ENCODE data around the gene MYRF. TPM values are rescaled to one million over a fixed set of nuclear protein-coding genes. Genes with fewer than 3 reads are reported as not detected.

Gene MYRF
- total RNA-seq, 2 donors from 2014 or later: 0.93 to 1.6 TPM

DNA sequence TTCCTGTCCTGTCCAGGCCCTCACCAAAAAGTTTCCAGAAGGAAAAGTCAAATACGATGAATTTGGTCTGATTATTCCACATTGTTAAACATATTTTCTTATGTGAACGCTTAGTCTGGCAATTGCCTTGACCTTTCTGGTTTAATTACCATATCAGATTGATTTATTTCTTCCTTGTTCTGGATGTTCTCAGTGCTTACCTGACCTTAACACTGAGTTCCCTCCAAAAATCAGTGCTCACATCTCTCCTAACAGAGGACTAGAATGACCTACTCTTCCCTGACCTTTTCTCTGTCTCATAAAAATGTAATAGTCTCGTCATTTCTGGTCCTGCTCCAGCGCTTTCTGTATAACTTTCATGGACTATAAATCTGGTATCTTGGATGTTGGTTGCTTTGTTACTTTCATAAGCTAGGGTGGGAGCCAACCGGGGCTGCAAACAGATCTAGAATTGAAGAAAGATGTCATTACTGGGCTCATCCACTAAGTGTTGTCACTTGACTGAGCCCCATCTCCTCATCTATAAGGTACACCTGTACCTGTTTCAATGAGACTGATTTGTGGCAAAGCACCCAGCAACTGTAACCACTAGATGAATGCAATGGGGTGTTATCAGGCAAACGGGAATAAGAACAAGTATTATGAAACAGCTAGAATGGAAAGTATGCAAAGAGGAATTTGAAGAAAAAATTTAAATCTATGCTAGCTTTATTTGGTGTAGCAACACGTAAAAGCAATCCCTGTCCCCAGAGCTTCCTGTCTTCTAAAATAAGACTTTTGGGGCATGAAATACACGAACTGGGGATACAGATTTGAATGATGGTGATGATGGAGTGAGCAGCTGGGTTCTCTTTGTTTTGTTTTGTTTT, 78.0 kb downstream of the MYRF start:
- no peak overlapping the region for H3K27ac Mint-ChIP-seq

DNA sequence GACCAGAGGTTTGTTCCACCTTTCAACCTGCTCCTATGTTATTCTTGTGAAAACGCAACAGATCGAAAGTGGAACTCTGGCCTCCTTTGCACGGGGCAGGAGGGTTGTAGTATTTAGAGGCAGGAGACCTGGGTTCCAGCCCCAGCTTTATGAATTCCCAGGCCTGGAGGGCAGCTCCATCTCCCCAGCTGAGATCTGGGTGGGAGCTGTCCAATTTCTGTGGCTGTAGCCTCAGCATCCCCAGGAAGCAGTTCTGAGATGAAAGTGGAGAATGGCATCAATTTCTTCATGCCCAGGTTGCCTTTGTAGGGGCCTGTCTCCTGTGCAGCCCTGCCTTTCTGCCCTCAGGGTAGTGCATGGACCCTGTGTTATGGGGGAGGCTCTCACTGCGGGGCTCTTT, 79.8 kb downstream of the MYRF start:
- peaks cover 0 to 7% of the 10 kb centered on the region in 2 donors for H3K9me3 Mint-ChIP-seq
- ATAC-seq: no peak
- no peak overlapping the region for H3K27ac Mint-ChIP-seq
- H3K36me3 Mint-ChIP-seq: peaks cover 9 to 10% of the 10 kb centered on the region in 2 donors
- DNase-seq (ENCODE audit: low spot score in 2 of 2): no peak

More for the DNA sequence above, 78.0 kb downstream of the MYRF start:
- ATAC-seq: no peak
- H3K36me3 Mint-ChIP-seq: peaks cover 9 to 10% of the 10 kb centered on the region in 2 donors
- DNase-seq (ENCODE audit: low spot score in 2 of 2): no peak
- H3K9me3 Mint-ChIP-seq: peaks cover 0 to 7% of the 10 kb centered on the region in 2 donors

DNA sequence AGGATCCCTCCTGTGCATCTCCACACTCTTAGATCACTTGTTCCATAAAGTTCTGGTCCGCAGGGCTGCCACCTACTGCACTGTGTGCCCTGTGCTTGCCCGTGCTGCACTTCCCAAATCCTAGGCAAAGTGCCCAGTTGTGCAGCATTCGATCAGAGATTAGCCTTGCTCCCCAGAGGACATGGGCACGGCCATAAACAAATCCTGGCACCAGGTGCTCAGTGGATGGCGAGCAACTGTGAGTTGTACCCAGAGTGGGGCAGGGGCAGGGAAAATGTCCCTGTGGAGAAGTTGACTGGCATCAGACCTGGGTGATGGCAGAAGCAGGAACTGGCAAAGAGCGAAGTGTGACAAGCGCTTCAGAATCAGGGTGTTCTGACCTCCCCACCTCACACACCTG, 80.3 kb downstream of the MYRF start:
- DNase-seq (ENCODE audit: low spot score in 2 of 2) (no peak), ATAC-seq (no peak)
- Mint-ChIP-seq H3K36me3 (peaks cover 9 to 10% of the 10 kb centered on the region in 2 donors), H3K27ac (no peak overlapping the region), H3K9me3 (peaks cover 0 to 7% of the 10 kb centered on the region in 2 donors)

DNA sequence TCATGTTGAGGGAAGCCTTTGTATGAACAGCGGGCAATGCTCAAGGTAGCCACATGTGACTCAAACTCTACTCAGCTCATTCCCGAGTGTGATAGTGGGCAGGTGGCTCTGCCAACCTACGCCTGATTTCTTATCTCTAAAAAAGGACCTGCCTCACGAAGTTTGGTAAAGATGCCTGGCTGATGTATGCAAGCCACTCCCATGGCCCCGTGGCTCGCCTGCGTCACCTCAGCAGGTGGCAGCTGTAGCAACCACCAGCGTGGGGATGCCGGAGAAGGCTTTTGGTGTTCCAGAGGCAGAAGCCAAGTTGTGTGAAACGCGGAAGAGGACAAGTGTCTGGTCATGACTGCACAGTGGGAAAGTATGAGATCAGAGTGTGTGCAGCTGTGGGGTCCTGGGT, 81.0 kb downstream of the MYRF start:
- Mint-ChIP-seq H3K9me3 (peaks cover 0 to 7% of the 10 kb centered on the region in 2 donors), H3K27ac (peak overlapping the region; percentile 56 to 91), H3K36me3 (peaks cover 5 to 10% of the 10 kb centered on the region in 2 donors)
- DNase-seq (ENCODE audit: low spot score in 2 of 2) (no peak), ATAC-seq (peak in 1 of 2 donors; percentile 17)

DNA sequence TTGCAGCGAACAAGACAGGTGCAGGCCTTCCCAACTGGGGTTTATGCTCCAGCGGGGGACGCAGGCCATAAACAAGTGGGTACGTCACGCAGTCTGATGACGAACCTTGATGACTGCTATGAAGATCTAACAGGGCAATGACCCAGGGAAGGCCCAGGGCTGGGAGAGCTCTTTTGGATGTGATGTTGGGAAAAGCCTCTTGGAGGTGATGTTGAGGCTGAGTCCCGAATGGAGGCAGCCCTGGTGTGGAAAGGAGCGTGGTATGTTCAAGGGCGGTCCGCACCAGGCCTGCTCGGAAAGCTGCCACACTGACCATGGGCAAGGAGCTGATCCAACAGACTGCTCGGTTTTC, 81.5 kb downstream of the MYRF start:
- Mint-ChIP-seq H3K36me3 (peaks cover 4 to 10% of the 10 kb centered on the region in 2 donors), H3K27ac (peak overlapping the region; percentile 56 to 91), H3K9me3 (peaks cover 0 to 7% of the 10 kb centered on the region in 2 donors)
- ATAC-seq (no peak), DNase-seq (ENCODE audit: low spot score in 2 of 2) (no peak)

DNA sequence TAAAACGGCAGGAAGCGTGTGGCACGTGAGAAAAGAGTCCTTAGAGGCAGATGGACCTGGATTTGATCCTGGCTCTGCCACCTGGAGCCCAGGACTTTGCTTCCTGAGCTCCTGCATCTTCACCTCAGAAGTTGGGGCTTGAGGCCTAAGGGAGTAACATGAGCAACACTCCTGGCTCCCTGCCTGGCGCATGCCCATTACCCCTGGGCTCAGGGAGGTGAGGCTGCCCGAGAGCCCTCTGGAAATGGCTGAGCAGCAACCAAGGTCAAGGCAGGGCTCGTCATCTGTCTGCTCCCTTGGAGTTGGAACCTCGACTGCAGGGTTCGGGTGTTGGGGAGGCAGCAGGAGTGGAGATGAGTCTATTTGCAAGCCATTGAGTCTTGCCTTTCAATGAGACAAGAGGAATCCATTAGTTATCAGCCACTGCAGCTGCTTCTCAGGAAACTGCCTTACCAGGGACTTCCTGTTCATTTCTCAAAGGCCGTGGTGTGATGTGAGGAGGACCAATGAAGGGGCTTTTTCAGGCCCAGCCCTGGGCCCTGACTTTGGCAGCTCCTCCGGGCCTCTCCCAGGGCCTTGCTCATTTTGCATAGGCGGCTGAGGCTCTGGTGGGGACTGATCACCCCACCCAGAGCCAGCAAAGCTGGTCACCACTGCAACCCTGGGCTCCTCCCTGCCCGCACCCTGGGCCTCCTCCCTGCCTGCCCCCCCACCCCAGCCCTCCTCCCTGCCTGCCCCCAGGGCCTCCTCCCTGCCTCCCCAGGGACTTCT, 82.0 kb downstream of the MYRF start:
- Mint-ChIP-seq H3K36me3 (peaks cover 4 to 10% of the 10 kb centered on the region in 2 donors), H3K9me3 (peaks cover 0 to 7% of the 10 kb centered on the region in 2 donors), H3K27ac (peak overlapping the region; percentile 56 to 91)
- ATAC-seq: peak; percentile 94 to 96
- DNase-seq (ENCODE audit: low spot score in 2 of 2): peak; percentile 40 to 66

DNA sequence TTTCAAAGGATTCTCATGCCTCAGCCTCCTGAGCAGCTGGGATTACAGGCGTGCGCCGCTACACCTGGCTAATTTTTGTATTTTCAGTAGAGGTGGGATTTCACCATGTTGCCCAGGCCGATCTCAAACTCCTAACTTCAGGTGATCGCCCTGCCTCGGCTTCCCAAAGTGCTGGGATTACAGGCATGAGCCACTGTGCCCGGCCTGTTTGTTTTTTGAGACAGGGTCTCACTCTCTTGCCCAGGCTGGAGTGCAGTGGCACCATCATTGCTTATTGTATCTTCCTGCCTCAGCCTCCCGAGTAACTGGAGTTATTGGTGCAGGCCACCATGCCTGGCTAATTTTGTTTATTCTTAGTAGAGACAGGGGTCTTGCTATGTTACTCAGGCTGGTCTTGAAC, 83.8 kb downstream of the MYRF start:
- H3K9me3 Mint-ChIP-seq: peaks cover 0 to 7% of the 10 kb centered on the region in 2 donors
- H3K36me3 Mint-ChIP-seq: peaks cover 0 to 14% of the 10 kb centered on the region in 2 donors
- peak overlapping the region in 1 of 2 donors; percentile 68 for H3K27ac Mint-ChIP-seq
- ATAC-seq (no peak), DNase-seq (ENCODE audit: low spot score in 2 of 2) (no peak)

DNA sequence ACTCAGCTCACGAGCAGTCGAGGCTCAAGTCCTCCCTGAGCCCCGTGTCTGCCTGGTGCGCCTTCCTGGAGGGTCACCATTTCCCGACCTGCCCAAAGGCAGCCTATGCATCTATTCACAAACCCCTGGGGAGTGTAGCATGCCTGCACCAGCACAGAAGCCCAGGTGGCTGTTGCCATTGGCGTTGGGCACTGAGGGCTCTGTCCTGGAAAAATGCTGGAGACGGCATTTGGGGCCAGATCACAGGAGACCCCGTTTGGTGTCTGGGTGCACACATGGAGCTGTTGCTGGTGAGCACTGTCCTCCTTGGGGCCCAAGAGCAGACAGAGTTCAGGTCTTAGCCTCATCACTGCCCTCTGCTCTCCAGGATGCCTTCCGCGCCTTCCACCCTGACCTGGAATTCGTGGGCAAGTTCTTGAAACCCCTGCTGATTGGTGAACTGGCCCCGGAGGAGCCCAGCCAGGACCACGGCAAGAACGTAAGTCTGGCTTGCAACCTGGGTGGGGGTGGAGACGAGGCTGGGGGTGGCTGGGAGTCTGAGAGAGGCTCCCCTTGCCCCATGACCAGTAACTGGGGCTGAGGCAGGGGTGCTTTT, 85.1 kb downstream of the MYRF start:
- DNase-seq (ENCODE audit: low spot score in 2 of 2) (no peak), ATAC-seq (no peak)
- H3K36me3 Mint-ChIP-seq: peaks cover 0 to 20% of the 10 kb centered on the region in 2 donors
- H3K9me3 Mint-ChIP-seq: peaks cover 0 to 7% of the 10 kb centered on the region in 2 donors
- H3K27ac Mint-ChIP-seq: no peak overlapping the region

Other genes with a start within 250 kb of the MYRF start
- gene LRRC10B, start 243.9 kb upstream of the MYRF start, total RNA-seq: not detected
- gene SYT7, start 171.6 kb upstream of the MYRF start, total RNA-seq: not detected
- under 1 TPM in 1 of 2 donors, not detected in 1; 0.19 TPM for gene DAGLA, start 72.2 kb upstream of the MYRF start, total RNA-seq
- 100 to 1,000 TPM; 145 to 153 TPM for gene TMEM258, start 40.0 kb downstream of the MYRF start, total RNA-seq
- 100 to 1,000 TPM in 1 of 2 donors, 10 to 100 TPM in 1; 80.5 to 104 TPM for gene FEN1, start 40.3 kb downstream of the MYRF start, total RNA-seq
- 10 to 100 TPM; 16.1 to 28.9 TPM for gene FADS1, start 64.4 kb downstream of the MYRF start, total RNA-seq
- 10 to 100 TPM; 42.6 to 55.1 TPM for gene FADS2, start 75.7 kb downstream of the MYRF start, total RNA-seq
- gene FADS3, start 138.9 kb downstream of the MYRF start, total RNA-seq: 10 to 100 TPM in 1 of 2 donors, 1 to 10 TPM in 1; 8.8 to 11.4 TPM
- under 1 TPM in 1 of 2 donors, not detected in 1; 0.33 TPM for gene RAB3IL1, start 164.9 kb downstream of the MYRF start, total RNA-seq
- gene BEST1, start 197.7 kb downstream of the MYRF start, total RNA-seq: under 1 TPM; 0.18 to 0.58 TPM
- 1,000 to 10,000 TPM; 1,006 to 1,113 TPM for gene FTH1, start 215.0 kb downstream of the MYRF start, total RNA-seq